Activated CD4-positive, alpha-beta T cell treated with anti-CD3 and anti-CD28 coated beads, Interleukin-2, amount 10 ng/mL, durations not matched to agents 7 days and 5 days (primary cell): ENCODE results near the gene PRKCI. TPM values are rescaled to one million over a fixed set of nuclear protein-coding genes. Genes with fewer than 3 reads are reported as not detected.
"Not testable (repeated sequence)": the region's sequence is repeated elsewhere in the genome, so short reads cannot be mapped to it uniquely, and the experiment has no call there.

Source experiments
- CTCF ChIA-PET: fragments of 350-600 bp; sonication (Branson Sonifier 250); formaldehyde crosslinking; loops from one replicate; lab custom pipeline; 2021; ENCODE audit warnings: antibody characterized with exemption; lab: Charles Lee
- POLR2A ChIA-PET: fragments of 350-600 bp; sonication (Branson Sonifier 250); formaldehyde crosslinking; loops from one replicate; lab custom pipeline; 2021; ENCODE audit warnings: antibody characterized with exemption; lab: Charles Lee
- DNase-seq: peaks from one replicate; pipeline ENCODE4 v3.0.0-alpha.2; 2020
- H3K27ac Mint-ChIP-seq: one replicate; pipeline ENCODE4 v1.8.0; 2021; ENCODE audit warnings: mild to moderate bottlenecking, moderate library complexity, mixed read lengths
- H3K27me3 Mint-ChIP-seq: one replicate; pipeline ENCODE4 v1.8.0; 2021; ENCODE audit warnings: mixed read lengths
- H3K36me3 Mint-ChIP-seq: one replicate; pipeline ENCODE4 v1.8.0; 2021; ENCODE audit warnings: low read depth, mixed read lengths
- H3K4me1 Mint-ChIP-seq: one replicate; pipeline ENCODE4 v1.8.0; 2021; ENCODE audit warnings: mixed read lengths
- H3K4me3 Mint-ChIP-seq: one replicate; pipeline ENCODE4 v1.8.0; 2021; ENCODE audit warnings: mild to moderate bottlenecking, moderate library complexity, mixed read lengths
- H3K9me3 Mint-ChIP-seq: one replicate; pipeline ENCODE4 v1.8.0; 2021; ENCODE audit warnings: mixed read lengths
- total RNA-seq, 2 experiments: library from RNA; stranded (reverse); gene quantifications; one replicate each; pipeline ENCODE4 v1.2.3, GENCODE V29; 2021

Gene PRKCI
- total RNA-seq, 2 experiments from 2014 or later = 24.5 to 26.5 TPM

GRCh38 chr3:170317954-170318353, 95.7 kb downstream of the PRKCI start:
- no peaks in the 10 kb centered on the region for H3K36me3 Mint-ChIP-seq
- no peaks in the 10 kb centered on the region for H3K9me3 Mint-ChIP-seq
- ChIA-PET POLR2A (interaction anchor here (0.6 kb wide), 1 partner anchor 58 kb away, joined by 3 read pairs; no protein-coding TSS in a partner anchor), CTCF (interaction anchor here (0.6 to 0.7 kb wide), 2 partner anchors 22 to 40 kb away, joined by 4 read pairs; partner anchors contain the start of gene SKIL)
- no peak overlapping the region for H3K27ac Mint-ChIP-seq
- H3K27me3 Mint-ChIP-seq = peaks cover 4% of the 10 kb centered on the region
- no peak overlapping the region for H3K4me3 Mint-ChIP-seq
- no peaks in the 10 kb centered on the region for H3K4me1 Mint-ChIP-seq
- no peak for DNase-seq

GRCh38 chr3:170320461-170321121, 98.4 kb downstream of the PRKCI start:
- no peak for DNase-seq
- Mint-ChIP-seq H3K27me3 (peaks cover 4% of the 10 kb centered on the region), H3K36me3 (no peaks in the 10 kb centered on the region), H3K9me3 (no peaks in the 10 kb centered on the region), H3K4me3 (no peak overlapping the region), H3K4me1 (no peaks in the 10 kb centered on the region), H3K27ac (no peak overlapping the region)
- ChIA-PET POLR2A (no interaction called here), CTCF (interaction anchor here (0.6 kb wide), 1 partner anchor 426 kb away, joined by 3 read pairs; no protein-coding TSS in a partner anchor)

GRCh38 chr3:170321321-170322034, 99.3 kb downstream of the PRKCI start:
- ChIA-PET CTCF (interaction anchor here (0.6 to 1.0 kb wide), 3 partner anchors 14 to 427 kb away, joined by 3 read pairs; partner anchors contain the start of gene SKIL), POLR2A (no interaction called here)
- H3K27me3 Mint-ChIP-seq = peaks cover 4% of the 10 kb centered on the region
- H3K27ac Mint-ChIP-seq = no peak overlapping the region
- H3K4me1 Mint-ChIP-seq = no peaks in the 10 kb centered on the region
- H3K4me3 Mint-ChIP-seq = no peak overlapping the region
- H3K36me3 Mint-ChIP-seq = no peaks in the 10 kb centered on the region
- H3K9me3 Mint-ChIP-seq = peaks cover under 1% of the 10 kb centered on the region
- no peak for DNase-seq

- Mint-ChIP-seq H3K9me3 (peaks cover 2% of the 10 kb centered on the region), H3K27me3 (peaks cover 4% of the 10 kb centered on the region), H3K27ac (no peak overlapping the region), H3K36me3 (no peaks in the 10 kb centered on the region), H3K4me3 (no peak overlapping the region), H3K4me1 (no peaks in the 10 kb centered on the region)
- CTCF ChIA-PET = no interaction called here
- no peak for DNase-seq
- POLR2A ChIA-PET = no interaction called here
Observed at GRCh38 chr3:170322566-170323269, 100.5 kb downstream of the PRKCI start.

GRCh38 chr3:170323331-170323730, 101.1 kb downstream of the PRKCI start:
- Mint-ChIP-seq H3K4me1 (no peaks in the 10 kb centered on the region), H3K4me3 (no peak overlapping the region), H3K36me3 (no peaks in the 10 kb centered on the region), H3K27me3 (peaks cover 4% of the 10 kb centered on the region), H3K27ac (no peak overlapping the region), H3K9me3 (peaks cover 2% of the 10 kb centered on the region)
- ChIA-PET POLR2A (no interaction called here), CTCF (no interaction called here)
- no peak for DNase-seq

- Mint-ChIP-seq H3K9me3 (peaks cover 6% of the 10 kb centered on the region), H3K27me3 (peaks cover 4% of the 10 kb centered on the region), H3K27ac (no peak overlapping the region), H3K36me3 (no peaks in the 10 kb centered on the region), H3K4me1 (no peaks in the 10 kb centered on the region), H3K4me3 (no peak overlapping the region)
- DNase-seq = no peak
- ChIA-PET POLR2A (no interaction called here), CTCF (interaction anchor here (0.6 to 1.1 kb wide), 4 partner anchors 9 to 1007 kb away, joined by 3 to 5 read pairs (median 4); no protein-coding TSS in a partner anchor)
Observed at GRCh38 chr3:170324962-170325361, 102.7 kb downstream of the PRKCI start.

GRCh38 chr3:170327040-170327808, 105.0 kb downstream of the PRKCI start:
- H3K9me3 Mint-ChIP-seq = peaks cover 6% of the 10 kb centered on the region
- no peak for DNase-seq
- POLR2A ChIA-PET = no interaction called here
- CTCF ChIA-PET = interaction anchor here (0.6 to 0.7 kb wide), 2 partner anchors 126 to 527 kb away, joined by 3 read pairs; no protein-coding TSS in a partner anchor
- H3K27ac Mint-ChIP-seq = no peak overlapping the region
- no peak overlapping the region for H3K4me3 Mint-ChIP-seq
- H3K36me3 Mint-ChIP-seq = no peaks in the 10 kb centered on the region
- H3K27me3 Mint-ChIP-seq = peaks cover 4% of the 10 kb centered on the region
- no peaks in the 10 kb centered on the region for H3K4me1 Mint-ChIP-seq

GRCh38 chr3:170327868-170328548, 105.8 kb downstream of the PRKCI start:
- H3K27ac Mint-ChIP-seq, POLR2A ChIA-PET, H3K27me3 Mint-ChIP-seq, DNase-seq, H3K4me3 Mint-ChIP-seq, H3K36me3 Mint-ChIP-seq, CTCF ChIA-PET, H3K9me3 Mint-ChIP-seq, H3K4me1 Mint-ChIP-seq: not testable (repeated sequence)

- H3K4me3 Mint-ChIP-seq = no peak overlapping the region
- H3K27me3 Mint-ChIP-seq = no peaks in the 10 kb centered on the region
- no peaks in the 10 kb centered on the region for H3K4me1 Mint-ChIP-seq
- POLR2A ChIA-PET = no interaction called here
- H3K9me3 Mint-ChIP-seq = peaks cover 6% of the 10 kb centered on the region
- H3K36me3 Mint-ChIP-seq = no peaks in the 10 kb centered on the region
- DNase-seq = no peak
- CTCF ChIA-PET = no interaction called here
- no peak overlapping the region for H3K27ac Mint-ChIP-seq
Observed at GRCh38 chr3:170330366-170330765, 108.1 kb downstream of the PRKCI start.

- H3K9me3 Mint-ChIP-seq = peaks cover 9% of the 10 kb centered on the region
- H3K27me3 Mint-ChIP-seq = no peaks in the 10 kb centered on the region
- CTCF ChIA-PET = no interaction called here
- H3K4me1 Mint-ChIP-seq = no peaks in the 10 kb centered on the region
- no peak overlapping the region for H3K27ac Mint-ChIP-seq
- no peak for DNase-seq
- POLR2A ChIA-PET = no interaction called here
- H3K4me3 Mint-ChIP-seq = no peak overlapping the region
- no peaks in the 10 kb centered on the region for H3K36me3 Mint-ChIP-seq
Observed at GRCh38 chr3:170331143-170331542, 108.9 kb downstream of the PRKCI start.

- Mint-ChIP-seq H3K27ac (no peak overlapping the region), H3K36me3 (peaks cover 6% of the 10 kb centered on the region), H3K4me1 (no peaks in the 10 kb centered on the region), H3K9me3 (peaks cover 9% of the 10 kb centered on the region), H3K27me3 (no peaks in the 10 kb centered on the region), H3K4me3 (no peak overlapping the region)
- POLR2A ChIA-PET = interaction anchor here (0.6 kb wide), 1 partner anchor 309 kb away, joined by 3 read pairs; no protein-coding TSS in a partner anchor
- no peak for DNase-seq
- CTCF ChIA-PET = interaction anchor here (0.6 kb wide), 1 partner anchor 264 kb away, joined by 3 read pairs; no protein-coding TSS in a partner anchor
Observed at GRCh38 chr3:170337420-170337819, 115.2 kb downstream of the PRKCI start.
